Measurements from ENCODE around the gene RANBP1.
A peak's percentile ranks its signal among the peaks of the same experiment; 100 is the strongest.
"Not testable (repeated sequence)": the region's sequence is repeated elsewhere in the genome, so short reads cannot be mapped to it uniquely, and the experiment has no call there.

RANBP1 gene

DNA sequence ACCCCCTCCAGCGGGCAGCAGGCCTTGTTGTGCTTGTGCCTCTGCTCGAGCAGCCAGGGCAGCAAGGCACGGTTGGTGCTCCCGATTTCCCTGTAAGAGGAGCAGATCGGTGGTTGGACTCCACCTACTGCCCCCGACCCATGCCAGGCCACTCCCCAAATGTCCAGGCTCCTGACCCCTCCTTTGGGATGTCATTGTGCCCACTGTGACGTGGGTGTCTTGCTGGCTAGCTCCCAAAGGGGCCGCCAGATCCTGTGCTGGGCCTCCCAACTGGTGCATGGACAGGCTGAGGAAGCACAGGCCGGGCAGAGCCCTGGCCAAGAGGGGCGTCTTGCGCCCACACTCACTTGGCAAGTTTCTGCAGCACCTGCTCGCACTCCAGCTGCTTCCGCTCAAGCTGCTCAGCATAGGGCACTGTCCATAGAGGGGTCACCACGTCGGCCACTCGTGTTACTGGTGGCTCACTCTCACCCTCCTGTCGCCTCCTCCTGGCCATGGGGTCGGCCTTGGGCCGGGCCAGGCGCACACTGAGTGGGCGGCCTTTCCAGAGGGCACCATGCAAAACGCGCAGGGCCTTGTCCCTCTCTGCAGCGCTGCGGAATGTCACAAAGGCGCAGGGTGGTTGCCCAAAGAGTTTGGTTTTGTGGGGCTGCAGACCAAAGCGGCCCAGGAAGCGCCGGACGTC, at the start of gene RANBP1:
RANBP1 (plus strand) TSS at position 414 of the 685 bp plus-strand sequence; CDS start at position 495, 81 bp downstream.
- no peak for DNase-seq (ENCODE audit: low spot score)

DNA sequence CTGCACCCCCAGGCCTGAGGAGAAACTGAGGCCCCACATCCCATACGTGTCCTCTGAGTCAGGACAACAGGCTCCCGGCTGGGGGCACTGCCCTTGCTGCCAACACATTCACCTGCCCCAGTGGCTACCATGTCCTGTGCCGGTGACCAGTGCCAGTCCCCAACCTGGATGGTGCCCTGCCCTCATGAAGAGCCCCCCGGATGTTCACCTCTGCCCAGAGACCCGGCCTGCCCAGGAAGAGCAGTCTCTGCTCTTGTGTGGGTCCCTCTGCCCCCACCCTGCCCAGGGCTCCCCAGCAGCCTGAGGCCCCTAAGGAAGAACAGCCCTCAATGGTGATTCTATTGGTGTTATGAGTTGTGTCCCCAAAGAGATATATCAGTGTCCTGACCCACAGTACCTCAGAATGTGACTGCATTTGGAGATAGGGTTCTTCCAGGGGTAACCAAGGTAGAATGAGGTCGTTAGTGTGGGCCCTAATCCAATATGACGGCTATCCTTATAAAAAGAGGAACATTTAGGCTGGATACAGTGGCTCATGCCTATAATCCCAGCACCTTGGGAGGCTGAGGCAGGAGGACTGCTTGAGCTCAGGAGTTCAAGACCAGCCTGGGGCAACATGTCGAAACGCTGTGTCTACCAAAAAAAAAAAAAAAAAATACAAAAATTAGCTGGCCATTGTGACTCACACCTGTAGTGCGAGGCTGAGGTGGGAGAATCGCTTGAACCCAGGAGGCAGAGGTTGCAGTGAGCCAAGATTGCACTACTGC, 49.1 kb upstream of the RANBP1 start:
- no peak for DNase-seq (ENCODE audit: low spot score)

DNA sequence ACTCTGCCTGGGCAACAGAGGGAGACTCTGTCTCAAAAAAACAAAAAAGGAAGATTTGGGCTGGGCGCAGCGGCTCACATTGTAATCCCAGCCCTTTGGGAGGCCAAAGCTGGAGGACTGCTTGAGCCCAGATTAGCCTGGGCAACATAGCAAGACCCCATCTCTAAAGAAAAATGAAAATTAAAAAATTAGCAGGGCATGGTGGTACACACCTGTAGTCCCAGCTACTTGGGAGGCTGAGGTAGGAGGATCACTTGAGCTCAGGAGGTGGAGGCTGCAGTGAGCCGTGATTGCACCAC, 48.6 kb upstream of the RANBP1 start:
- DNase-seq (ENCODE audit: low spot score): not testable (repeated sequence)

DNA sequence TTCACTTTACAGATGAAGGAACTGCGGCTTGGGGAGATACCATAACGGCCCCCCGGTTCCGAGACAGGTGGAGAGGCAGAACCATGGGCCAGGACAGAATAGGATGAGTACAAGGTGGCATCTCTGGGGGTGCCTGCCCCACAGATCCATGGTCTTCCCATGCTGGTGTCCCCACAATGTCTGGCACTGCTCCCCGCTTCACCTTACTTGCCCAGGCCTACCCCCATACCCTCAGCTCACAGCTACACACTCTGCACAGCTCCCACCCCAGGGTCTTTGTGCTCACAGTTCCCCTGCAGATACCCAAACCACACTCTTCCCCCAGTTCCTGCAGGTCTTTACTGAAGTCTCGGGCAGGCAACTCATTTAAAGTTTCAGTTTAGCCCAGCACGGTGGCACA, 47.3 kb upstream of the RANBP1 start:
- DNase-seq (ENCODE audit: low spot score): no peak

DNA sequence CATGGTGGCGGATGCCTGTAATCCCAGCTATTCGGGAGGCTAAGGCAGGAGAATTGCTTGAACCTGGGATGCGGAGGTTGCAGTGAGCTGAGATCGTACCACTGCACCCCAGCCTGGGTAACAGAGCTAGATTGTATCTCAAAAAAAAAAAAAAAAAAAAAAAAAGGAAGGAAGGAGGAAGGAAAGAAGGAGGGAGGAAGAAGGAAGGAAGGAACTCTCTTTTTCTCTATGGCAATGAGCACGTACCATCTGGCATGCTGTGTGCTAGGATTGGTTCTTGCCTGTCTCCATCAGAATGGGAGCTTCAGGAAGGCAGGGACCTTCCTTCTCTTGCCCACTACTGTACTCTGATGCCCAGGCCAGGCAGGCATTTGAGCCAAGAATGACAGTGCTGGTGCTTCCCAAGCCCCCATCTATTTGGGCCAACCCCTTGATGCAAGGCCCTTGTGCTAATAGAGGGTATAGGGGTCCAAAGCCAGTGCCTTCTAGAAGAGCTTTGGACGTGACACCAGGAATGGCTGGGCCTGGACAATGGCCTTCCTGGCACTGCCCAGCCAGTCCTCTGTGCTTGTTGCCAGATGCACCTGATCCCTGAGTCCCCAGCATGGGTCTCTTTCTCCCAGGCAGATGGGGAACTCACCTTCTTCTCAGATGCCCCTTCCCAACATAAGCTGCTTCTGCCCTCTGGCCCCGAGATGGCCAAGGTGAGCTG, 46.4 kb upstream of the RANBP1 start:
- DNase-seq (ENCODE audit: low spot score): no peak

DNA sequence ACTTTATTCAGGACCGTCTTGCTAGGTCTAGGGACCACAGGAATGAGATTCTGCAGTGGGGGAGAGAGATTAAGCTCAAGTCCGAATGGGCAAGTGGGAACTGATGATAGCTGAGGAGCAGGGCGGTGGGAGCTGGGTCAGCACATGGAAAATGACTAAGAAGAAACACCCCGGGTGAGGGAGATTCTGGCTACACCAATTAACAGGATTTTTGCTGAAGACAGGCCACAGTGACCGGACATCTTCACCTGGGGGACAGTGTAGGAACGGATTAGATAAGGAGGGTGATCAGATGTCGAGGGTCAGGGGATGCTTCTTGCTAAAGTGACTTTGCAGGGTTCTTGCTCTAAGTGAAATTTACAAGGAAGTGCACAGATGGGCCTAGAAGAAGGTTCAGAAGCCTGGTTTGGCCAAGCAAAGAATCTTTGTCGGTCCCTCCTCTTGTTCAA, 44.4 kb upstream of the RANBP1 start:
- DNase-seq (ENCODE audit: low spot score): no peak

DNA sequence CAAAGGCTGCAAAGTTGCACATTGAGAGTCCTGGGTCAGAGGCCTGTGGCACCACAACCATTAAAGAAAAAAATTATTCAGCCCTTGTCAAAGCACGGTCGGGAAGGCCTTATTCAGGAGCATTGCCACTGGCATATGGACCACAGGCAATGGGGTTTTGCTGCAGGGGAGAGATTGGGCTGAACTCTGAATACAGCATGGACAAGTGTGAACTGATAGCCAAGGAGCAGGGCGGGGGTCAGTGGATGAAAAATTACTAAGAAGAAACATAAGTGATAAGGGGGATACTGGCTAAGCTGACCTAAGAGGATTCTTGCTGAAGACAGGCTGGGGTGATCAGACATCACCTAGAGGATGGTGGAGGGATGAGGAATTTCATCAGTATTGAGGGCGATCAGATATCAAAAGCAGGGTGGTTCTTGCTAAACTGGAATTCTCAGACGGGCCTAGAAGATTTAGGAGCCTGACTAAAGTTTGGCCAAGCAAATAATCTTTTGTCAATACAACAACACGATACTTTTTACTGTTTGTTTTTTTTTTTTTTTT, 39.2 kb upstream of the RANBP1 start:
- no peak for DNase-seq (ENCODE audit: low spot score)

DNA sequence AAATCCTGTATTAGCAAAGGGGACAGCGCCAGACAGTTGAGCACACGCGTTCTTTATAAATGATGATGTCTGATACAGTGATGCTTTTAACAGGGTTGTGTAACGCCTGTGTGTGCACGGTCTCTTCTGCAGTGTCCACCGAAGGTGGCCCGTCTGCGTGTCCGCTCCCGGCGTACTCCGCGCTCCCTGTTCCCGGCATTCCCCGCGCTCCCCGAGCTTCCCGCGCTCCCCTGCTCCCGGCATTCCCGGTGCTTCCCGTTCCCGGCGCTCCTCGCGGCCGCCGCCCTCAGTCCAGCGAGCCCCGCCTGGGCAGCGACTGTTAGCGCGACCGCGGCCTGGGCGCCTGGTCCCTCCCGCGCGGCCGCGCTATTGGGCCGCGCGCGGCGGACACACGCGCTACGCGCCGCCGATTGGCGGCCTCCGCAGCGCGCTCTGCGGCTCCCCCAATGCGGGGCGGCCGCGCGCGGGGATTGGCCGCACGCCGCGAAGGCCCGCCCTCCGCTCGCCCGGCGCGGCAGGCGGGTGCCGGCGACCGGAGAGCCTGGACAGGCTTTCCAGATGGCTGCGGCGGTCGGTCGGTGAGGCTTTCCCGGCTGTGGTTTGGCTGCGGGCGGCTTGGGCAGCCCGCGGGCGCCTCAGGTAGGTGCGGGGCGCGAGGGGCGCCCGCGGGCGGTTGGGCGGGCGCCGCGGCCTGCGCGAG, 36.0 kb upstream of the RANBP1 start, which contains the start of gene DGCR8:
DGCR8 (plus strand) TSS at position 497 of the 700 bp plus-strand sequence. CDS start 5,723 bp downstream, outside the sequence.
- peak; percentile 96 for DNase-seq (ENCODE audit: low spot score)

DNA sequence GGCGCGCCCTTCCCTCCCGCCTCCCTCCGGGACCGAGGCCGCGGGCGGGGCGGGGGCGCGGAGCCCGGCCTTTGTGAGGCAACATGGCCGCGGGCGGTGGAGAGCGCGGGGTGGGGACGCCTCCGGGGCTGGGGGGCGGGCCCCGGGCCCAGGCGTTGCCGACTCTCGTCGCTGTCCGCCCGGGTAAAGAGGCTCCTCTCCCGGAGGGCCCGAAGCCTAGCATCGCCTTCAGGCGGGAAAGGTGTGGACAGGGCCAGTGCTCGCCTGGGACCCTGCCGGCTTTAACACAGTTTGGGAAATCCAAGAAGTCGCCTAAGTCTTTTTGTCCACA, 35.5 kb upstream of the RANBP1 start:
- peak; percentile 80 for DNase-seq (ENCODE audit: low spot score)

DNA sequence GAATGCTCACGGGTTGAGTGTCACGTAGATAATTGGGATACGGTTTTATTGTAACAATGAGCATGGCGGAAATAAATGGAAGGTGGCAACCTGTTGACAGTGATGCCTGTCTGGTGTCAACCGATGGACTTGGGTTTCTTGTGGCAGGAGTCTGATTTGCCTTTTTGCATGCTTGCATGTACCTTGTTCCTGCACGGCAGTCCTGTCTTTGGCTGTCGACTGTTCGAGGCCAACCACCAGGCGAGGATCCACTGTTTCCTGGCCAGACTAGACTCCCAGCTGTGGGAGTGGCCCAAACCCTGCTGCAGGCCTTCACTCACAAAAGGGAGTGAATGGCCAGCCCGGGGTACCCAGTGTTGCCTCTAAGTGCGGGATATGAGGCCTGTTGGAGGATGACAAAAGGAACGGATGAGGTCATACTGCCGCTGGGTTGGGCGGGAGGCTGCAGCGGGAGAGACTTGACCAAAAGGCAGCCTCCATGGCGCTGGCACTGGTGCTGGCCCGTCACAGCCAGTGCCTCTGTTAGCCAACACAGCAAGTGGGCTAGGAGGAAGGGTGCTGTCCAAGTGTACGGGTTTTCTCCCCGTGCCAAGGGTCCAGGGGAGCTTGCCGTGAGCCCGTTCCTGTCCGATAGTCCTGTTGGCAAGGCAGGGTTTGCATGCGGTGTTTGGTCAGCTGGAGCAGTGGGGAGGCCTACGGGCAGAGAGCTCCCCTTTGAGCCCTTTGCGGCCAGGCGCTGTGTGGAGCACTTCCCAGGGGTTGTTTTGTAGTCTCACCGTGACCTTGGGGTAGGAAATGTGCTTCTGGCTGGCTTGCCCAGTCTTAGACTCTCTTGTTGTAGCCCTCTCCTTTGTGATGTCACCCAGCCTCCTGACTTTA, 34.9 kb upstream of the RANBP1 start:
- peak; percentile 72 for DNase-seq (ENCODE audit: low spot score)

DNA sequence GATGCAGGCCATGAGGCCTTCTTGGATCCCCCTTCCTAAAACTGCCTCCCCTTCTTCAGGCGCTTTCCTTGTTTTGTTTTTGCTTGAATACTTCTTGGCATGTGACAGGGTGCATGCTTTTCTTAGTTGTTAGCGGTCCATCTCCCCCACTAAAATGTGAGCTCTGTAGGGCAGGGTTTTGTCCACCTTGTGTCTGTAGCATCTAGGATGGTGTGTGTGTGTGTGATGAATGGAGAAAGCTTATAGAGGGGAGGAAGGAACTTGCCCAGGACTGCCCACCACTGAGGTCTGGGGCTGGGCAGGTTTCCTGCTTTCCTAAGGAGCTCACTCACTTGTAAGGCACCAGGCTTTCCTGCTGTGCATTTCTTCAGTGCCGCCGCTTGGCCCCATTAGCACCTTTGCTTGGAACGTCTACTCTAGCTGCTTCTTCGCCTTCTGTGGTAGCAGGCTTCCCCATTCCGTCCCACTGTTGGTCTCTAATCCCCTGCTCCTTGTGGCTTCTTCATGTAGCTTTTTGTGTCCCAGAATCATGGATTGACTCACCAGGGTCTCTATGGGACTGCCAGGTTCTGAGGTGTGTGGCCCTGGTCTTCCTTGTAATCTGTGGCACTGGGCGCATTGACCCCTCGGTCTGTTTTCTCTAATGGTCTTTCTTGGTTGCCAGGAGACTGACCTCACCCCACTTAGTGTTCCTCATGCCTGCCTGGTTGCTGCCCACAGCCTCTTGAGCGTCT, 32.6 kb upstream of the RANBP1 start:
- no peak for DNase-seq (ENCODE audit: low spot score)

DNA sequence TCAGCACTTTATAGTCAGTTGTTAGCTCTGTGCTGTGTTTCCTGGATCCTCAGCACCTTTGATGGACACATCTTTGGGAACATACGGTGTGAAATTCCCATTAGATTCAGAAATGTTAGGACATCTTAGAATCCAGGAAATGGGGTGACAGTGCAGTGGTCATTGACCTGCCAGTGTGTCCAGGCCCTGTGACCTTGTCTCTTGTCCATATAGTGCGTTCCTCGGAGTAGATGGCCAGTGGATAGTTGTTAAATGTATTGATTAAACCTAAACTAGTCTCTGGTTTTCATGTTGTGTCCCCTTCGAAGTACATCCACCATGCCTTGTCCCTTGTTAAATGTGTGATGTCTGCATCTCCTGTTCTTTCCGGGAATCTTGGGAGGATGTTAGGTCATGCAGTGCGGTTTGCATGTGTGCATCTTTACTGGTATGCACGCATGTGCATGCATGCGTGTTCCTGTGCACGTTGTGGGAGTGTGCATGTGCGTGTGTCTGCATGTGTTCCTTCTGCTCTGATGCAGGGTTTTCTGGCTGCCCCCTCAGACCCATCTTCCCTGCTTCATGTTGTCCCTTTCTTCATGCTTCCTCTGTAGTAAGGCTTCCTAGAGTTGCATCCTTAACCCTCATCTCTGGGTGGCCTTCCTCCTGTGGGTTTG, 31.9 kb upstream of the RANBP1 start:
- DNase-seq (ENCODE audit: low spot score): no peak

DNA sequence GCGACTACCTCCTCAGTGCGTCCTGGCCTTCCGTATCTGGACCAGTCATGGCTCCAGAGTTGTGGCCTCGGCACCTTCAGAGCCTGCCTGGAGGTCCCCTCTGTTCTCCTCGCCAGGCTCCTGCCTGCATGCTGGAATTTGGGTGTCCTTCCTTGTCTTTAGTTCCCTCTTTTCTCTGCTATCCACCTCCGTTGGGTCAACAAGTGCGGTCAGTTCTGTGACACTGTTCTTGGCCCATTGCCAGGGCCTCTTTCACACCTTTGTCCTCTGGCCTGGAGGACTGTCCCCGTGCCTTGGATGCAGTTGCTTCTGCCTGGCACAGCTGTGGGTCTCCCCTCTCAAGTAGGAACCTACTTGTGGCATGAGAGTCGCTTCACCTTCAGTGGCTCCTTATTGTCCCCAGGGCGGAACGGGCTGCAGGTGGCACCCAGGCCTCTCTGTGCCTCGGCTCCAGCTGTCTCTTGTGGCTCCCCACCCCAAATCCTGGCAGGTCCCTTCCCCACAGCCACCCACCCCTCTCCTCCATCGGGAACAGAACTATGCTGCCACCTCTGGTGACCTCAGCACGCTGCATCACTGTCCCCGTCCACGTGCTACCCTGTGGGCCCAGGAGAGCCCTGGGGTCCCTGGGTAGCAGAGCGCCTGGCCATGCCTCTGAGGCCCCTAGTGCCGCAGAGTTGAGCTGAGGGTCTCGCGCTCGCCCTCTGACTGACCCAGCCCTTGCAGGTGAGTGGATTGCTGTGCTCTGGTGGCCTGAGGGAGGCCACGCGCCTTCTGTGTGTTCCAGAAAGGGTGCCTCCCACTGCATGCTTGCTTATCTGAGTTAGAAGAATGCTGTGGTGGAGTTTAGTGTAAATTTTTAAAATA, 31.1 kb upstream of the RANBP1 start:
- no peak for DNase-seq (ENCODE audit: low spot score)

DNA sequence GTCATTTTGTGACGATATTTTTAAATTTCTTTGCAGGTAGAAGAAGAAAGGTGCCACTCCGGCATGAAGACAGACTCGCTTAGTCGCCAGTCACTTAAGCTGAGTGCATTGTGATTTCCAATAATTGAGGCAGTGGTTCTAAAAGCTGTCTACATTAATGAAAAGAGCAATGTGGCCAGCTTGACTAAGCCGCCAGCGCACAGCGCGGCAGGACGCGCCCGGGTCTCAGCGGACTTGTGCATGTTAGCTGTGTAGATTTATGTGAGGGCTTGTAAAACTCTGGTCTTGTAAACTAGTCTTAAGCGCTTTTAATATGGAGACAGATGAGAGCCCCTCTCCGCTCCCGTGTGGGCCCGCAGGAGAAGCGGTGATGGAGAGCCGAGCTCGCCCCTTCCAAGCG, 30.3 kb upstream of the RANBP1 start:
- no peak for DNase-seq (ENCODE audit: low spot score)

DNA sequence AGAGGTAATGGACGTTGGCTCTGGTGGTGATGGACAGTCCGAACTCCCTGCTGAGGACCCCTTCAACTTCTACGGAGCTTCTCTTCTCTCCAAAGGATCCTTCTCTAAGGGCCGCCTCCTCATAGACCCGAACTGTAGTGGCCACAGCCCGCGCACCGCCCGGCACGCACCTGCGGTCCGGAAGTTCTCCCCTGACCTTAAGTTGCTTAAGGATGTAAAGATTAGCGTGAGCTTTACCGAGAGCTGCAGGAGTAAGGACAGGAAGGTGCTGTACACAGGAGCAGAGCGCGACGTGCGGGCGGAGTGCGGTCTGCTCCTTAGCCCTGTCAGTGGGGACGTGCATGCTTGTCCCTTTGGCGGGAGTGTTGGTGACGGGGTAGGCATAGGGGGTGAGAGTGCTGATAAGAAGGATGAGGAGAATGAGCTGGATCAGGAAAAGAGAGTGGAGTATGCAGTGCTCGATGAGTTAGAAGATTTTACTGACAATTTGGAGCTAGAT, 29.8 kb upstream of the RANBP1 start:
- DNase-seq (ENCODE audit: low spot score): no peak

DNA sequence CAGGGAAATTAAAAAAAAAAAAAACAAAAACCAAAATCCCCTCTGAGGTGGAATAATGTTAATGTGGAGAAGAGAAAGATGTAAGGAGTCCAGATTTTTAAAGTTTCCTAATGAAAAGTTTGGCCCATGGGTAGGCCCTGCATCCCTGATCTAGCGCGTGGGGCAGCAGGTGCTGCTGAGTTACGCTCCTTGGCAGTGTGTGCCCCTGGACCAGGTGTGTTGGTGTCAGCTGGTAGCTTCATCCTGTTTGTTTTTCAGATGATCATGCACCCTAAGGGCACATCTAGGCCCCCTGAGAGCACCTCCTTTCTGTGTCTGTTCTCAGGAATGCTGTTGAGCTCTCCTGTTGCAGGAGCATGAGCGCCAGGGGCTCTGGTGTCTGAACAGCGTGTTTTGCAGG, 29.1 kb upstream of the RANBP1 start:
- no peak for DNase-seq (ENCODE audit: low spot score)

DNA sequence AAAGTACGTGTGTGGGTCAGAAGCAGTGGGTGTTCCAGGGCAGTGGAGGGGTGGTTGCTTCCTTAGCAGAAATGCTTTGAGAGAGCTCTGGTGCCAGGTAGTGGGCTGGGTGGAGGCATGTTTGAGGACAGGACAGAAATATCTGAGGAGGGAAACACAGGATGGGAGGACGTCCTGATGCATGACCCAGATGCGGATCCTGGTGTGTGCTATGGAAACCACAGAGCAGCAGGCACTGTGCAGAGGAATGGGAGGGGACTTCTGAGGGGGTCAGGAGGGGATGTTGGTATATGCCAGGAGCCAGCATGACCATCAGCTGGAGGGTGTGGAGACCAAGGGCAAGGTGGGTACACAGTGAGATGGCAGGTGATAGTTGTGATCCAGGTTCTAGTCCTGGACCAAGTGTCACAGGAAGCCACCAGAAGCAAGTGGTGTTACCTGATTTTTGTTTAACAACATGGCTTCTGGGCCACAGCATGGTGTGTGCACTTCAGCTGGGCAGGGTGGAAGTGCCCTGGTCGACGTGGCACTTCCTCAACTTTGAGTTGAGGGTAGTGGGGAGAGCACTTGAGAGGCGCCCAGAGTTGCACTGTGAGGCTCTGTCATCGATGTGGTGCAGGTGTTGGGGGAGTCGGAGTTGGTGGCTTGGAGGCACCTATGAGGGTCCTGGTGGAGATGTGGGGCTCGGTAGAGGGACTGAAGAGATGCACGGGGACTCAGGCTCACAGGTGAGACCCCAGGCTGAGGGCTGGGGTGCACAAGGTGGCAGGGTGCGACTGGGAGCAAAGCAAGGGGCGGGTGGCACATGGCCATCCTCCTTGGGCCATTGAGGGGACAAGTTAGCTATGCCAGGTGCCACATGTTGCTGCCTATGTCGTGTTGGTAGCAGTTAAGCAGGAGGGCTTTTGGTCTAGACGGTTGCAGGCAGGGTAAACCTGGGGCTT, 28.3 kb upstream of the RANBP1 start:
- peak; percentile 28 for DNase-seq (ENCODE audit: low spot score)

DNA sequence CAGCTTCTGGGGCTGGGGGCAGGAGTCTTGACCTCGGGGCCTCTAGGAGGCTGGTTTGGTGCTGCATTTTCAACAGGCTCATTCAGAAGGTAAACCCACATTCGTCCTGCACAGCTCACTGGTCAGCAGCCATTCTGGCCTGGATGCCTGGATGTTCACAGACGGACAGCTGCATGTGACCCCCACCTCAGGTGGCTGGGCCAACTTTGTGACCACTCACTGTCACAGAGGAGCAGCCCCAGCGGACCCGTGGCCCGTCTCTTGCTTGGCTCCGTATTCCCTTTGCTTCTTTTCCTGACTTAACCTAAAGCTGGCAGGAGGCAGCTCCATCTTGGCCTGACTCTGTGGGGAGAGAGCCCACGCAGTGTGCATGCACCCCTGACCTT, 27.6 kb upstream of the RANBP1 start:
- peak; percentile 45 for DNase-seq (ENCODE audit: low spot score)
